ENCODE results near the gene TOGARAM2. TPM values are rescaled to one million over a fixed set of nuclear protein-coding genes. Genes with fewer than 3 reads are reported as not detected.

TOGARAM2 gene
- polyA plus RNA-seq, 1 donor (not counting 4 experiments of a cell fraction or from before 2014, with no cell fraction given), result 0.10 TPM

GRCh38 chr2:29066271-29066860 is 85.3 kb downstream of the TOGARAM2 start:
- H3K36me3 ChIP-seq (ENCODE audit: control insufficient read depth in 2 of 2, extremely low read depth in 1 of 2, insufficient read depth in 2 of 2, low read length in 2 of 2), result no peaks in the 10 kb centered on the region
- H3K27me3 ChIP-seq (ENCODE audit: control insufficient read depth, extremely low read depth, insufficient read depth, low read length), result no peaks in the 10 kb centered on the region
- no peaks in the 10 kb centered on the region for H4K20me1 ChIP-seq (ENCODE audit: control insufficient read depth, extremely low read depth, insufficient read depth, low read length)
- peaks cover 54% of the 10 kb centered on the region for H3K4me1 ChIP-seq (ENCODE audit: control insufficient read depth, extremely low read depth, insufficient read depth, low read length)
- dilution Hi-C loops (cut with MboI; ENCODE audit: extremely low pct_ligation_motif_present, low sequenced_read_pairs), result loop anchor here (25.0 kb wide), 1 partner anchor 121 kb away; no protein-coding TSS in a partner anchor
- no peak for TF ChIP-seq EZH2 (IDR thresholded peaks at IDR 0.05; ENCODE audit: low read length)
- no peak for TF ChIP-seq CTCF (optimal IDR thresholded peaks at IDR 0.05 in 1 of 3, IDR thresholded peaks at IDR 0.05 in 1 of 3, conservative IDR thresholded peaks at IDR 0.05 in 1 of 3; ENCODE audit: extremely low read depth in 1 of 3, insufficient read depth in 2 of 3, low read length in 3 of 3)
- H3K9me1 ChIP-seq (ENCODE audit: control insufficient read depth, extremely low read depth, insufficient read depth, low read length), result no peaks in the 10 kb centered on the region
- H3K79me2 ChIP-seq (ENCODE audit: control insufficient read depth, insufficient read depth, low read length), result no peaks in the 10 kb centered on the region
- H3K4me2 ChIP-seq (ENCODE audit: control insufficient read depth, extremely low read depth, insufficient read depth, low read depth, low read length), result peak overlapping the region; percentile 37
- H3K4me3 ChIP-seq (ENCODE audit: control insufficient read depth in 2 of 3, extremely low read depth in 1 of 3, insufficient read depth in 2 of 3, low read depth in 1 of 3, low read length in 3 of 3), result peak overlapping the region in 1 of 3 experiments; percentile 9
- no peaks in the 10 kb centered on the region for H3K9me3 ChIP-seq (ENCODE audit: control insufficient read depth, low read depth, low read length)
- H3K27ac ChIP-seq (ENCODE audit: control insufficient read depth, insufficient read depth, low read length), result peak overlapping the region; percentile 83
- DNase-seq (ENCODE audit: low read depth, low spot score) (peak; percentile 73), FAIRE-seq (no peak)
- H3K9ac ChIP-seq (ENCODE audit: control insufficient read depth, extremely low read depth, insufficient read depth, low read length), result peak overlapping the region; percentile 33
- peak overlapping the region; percentile 70 for H2AFZ ChIP-seq (ENCODE audit: control insufficient read depth, low read length)

- H3K4me1 ChIP-seq (ENCODE audit: control insufficient read depth, extremely low read depth, insufficient read depth, low read length), result peaks cover 54% of the 10 kb centered on the region
- peak overlapping the region; percentile 37 for H3K4me2 ChIP-seq (ENCODE audit: control insufficient read depth, extremely low read depth, insufficient read depth, low read depth, low read length)
- no peaks in the 10 kb centered on the region for H3K36me3 ChIP-seq (ENCODE audit: control insufficient read depth in 2 of 2, extremely low read depth in 1 of 2, insufficient read depth in 2 of 2, low read length in 2 of 2)
- H3K4me3 ChIP-seq (ENCODE audit: control insufficient read depth in 2 of 3, extremely low read depth in 1 of 3, insufficient read depth in 2 of 3, low read depth in 1 of 3, low read length in 3 of 3), result peak overlapping the region in 1 of 3 experiments; percentile 9
- H3K79me2 ChIP-seq (ENCODE audit: control insufficient read depth, insufficient read depth, low read length), result no peaks in the 10 kb centered on the region
- dilution Hi-C loops (cut with MboI; ENCODE audit: extremely low pct_ligation_motif_present, low sequenced_read_pairs), result loop anchor here (25.0 kb wide), 1 partner anchor 120 kb away; no protein-coding TSS in a partner anchor
- peak overlapping the region; percentile 33 for H3K9ac ChIP-seq (ENCODE audit: control insufficient read depth, extremely low read depth, insufficient read depth, low read length)
- H2AFZ ChIP-seq (ENCODE audit: control insufficient read depth, low read length), result peak overlapping the region; percentile 70
- no peaks in the 10 kb centered on the region for H3K9me1 ChIP-seq (ENCODE audit: control insufficient read depth, extremely low read depth, insufficient read depth, low read length)
- DNase-seq (ENCODE audit: low read depth, low spot score) (peak; percentile 85), FAIRE-seq (peak; percentile 98)
- no peak for TF ChIP-seq CTCF (optimal IDR thresholded peaks at IDR 0.05 in 1 of 3, IDR thresholded peaks at IDR 0.05 in 1 of 3, conservative IDR thresholded peaks at IDR 0.05 in 1 of 3; ENCODE audit: extremely low read depth in 1 of 3, insufficient read depth in 2 of 3, low read length in 3 of 3)
- TF ChIP-seq EZH2 (IDR thresholded peaks at IDR 0.05; ENCODE audit: low read length), result no peak
- H3K27me3 ChIP-seq (ENCODE audit: control insufficient read depth, extremely low read depth, insufficient read depth, low read length), result no peaks in the 10 kb centered on the region
- peak overlapping the region; percentile 83 for H3K27ac ChIP-seq (ENCODE audit: control insufficient read depth, insufficient read depth, low read length)
- no peaks in the 10 kb centered on the region for H4K20me1 ChIP-seq (ENCODE audit: control insufficient read depth, extremely low read depth, insufficient read depth, low read length)
- no peaks in the 10 kb centered on the region for H3K9me3 ChIP-seq (ENCODE audit: control insufficient read depth, low read depth, low read length)
Observed at GRCh38 chr2:29066997-29067605, 86.0 kb downstream of the TOGARAM2 start.

Data from keratinocyte (primary cell).